HepG2 (cell line): Measurements from ENCODE around the gene HS6ST2. TPM values are rescaled to one million over a fixed set of nuclear protein-coding genes. Genes with fewer than 3 reads are reported as not detected.

Experiments
- ATAC-seq: fragments of 200-7000 bp; cut with Tn5 transposase; 3 replicates; pipeline ENCODE4 v1.9.1; 2020; ENCODE audit warnings: mild to moderate bottlenecking, moderate library complexity
- BruUV-seq: library from RNA; stranded (reverse); fragments of 400-500 nt; replicated peaks from 2 replicates; lab custom pipeline; 2021; lab: Mats Ljungman, UMichigan
- CTCF ChIA-PET: fragments of 300-600 bp; formaldehyde crosslinking; extraction: SDS; loops from one replicate; lab custom pipeline; 2021; ENCODE audit warnings: low total read pairs, inconsistent platforms, low intra/inter-chr PET ratio; lab: Yijun Ruan, JAX
- POLR2A ChIA-PET: fragments of 350-600 bp; sonication (Branson Sonifier 250); formaldehyde crosslinking; loops from one replicate; lab custom pipeline; 2020; ENCODE audit warnings: antibody characterized with exemption, inconsistent platforms; lab: Yijun Ruan, JAX
- DNase-seq: peaks from one replicate; pipeline ENCODE4 v3.0.0-alpha.2; 2015; ENCODE audit warnings: low spot score
- FAIRE-seq: peaks from 3 replicates; lab custom pipeline; 2011; peaks lifted over from hg19 to GRCh38; lab: Jason Lieb, UNC
- H2AFZ ChIP-seq: one replicate; pipeline ENCODE4 v1.6.1; 2011; ENCODE audit warnings: low read length, inconsistent platforms
- H3K27ac ChIP-seq: fragments of 300-600 bp; 3 replicates; pipeline ENCODE4 v1.8.0; 2011; ENCODE audit warnings: mixed run types, mild to moderate bottlenecking, mixed read lengths, low read length, inconsistent platforms; ENCODE audit not compliant: insufficient read depth; ENCODE audit errors: extremely low read length
- H3K27me3 ChIP-seq, 2 experiments: fragments of 200-600 bp in 1 of 2; 2 replicates in 1 of 2; 3 replicates in 1 of 2; pipeline versions ENCODE4 v1.6.0 to v1.8.0; 2011; ENCODE audit warnings: low read length in 2 of 2, mild to moderate bottlenecking in 2 of 2, moderate library complexity in 2 of 2, inconsistent platforms in 1 of 2; ENCODE audit not compliant: insufficient read depth in 2 of 2, control insufficient read depth in 1 of 2
- H3K36me3 ChIP-seq, 2 experiments: fragments of 200-600 bp in 1 of 2; replicated peaks in 1 of 2; 2 replicates in 1 of 2; 3 replicates in 1 of 2; pipeline versions ENCODE4 v1.5.1 to v1.8.0; 2011; ENCODE audit warnings: low read length in 2 of 2, inconsistent platforms in 1 of 2; ENCODE audit not compliant: insufficient read depth in 2 of 2, control insufficient read depth in 1 of 2
- H3K4me1 ChIP-seq: 2 replicates; pipeline ENCODE4 v1.5.1; 2012; ENCODE audit warnings: low read length, inconsistent platforms; ENCODE audit not compliant: insufficient read depth
- H3K4me2 ChIP-seq: 2 replicates; pipeline ENCODE4 v1.6.0; 2011; ENCODE audit warnings: low read depth, low read length, inconsistent platforms
- H3K4me3 ChIP-seq, 3 experiments: fragments of 200-600 bp in 1 of 3; sonication (generic), shearing (Covaris generic) in 1 of 3; replicated peaks in 1 of 3; 2 replicates each; pipeline ENCODE4 v1.5.1; 2011 to 2016; ENCODE audit warnings: low read length in 3 of 3, inconsistent platforms in 2 of 3, low read depth in 2 of 3, mild to moderate bottlenecking in 2 of 3, control low read depth in 1 of 3, mixed read lengths in 1 of 3; ENCODE audit not compliant: insufficient read depth in 1 of 3
- H3K79me2 ChIP-seq: one replicate; pipeline ENCODE4 v1.6.1; 2011; ENCODE audit warnings: low read length, inconsistent platforms; ENCODE audit not compliant: insufficient read depth
- H3K9ac ChIP-seq: 2 replicates; pipeline ENCODE4 v1.6.0; 2011; ENCODE audit warnings: mild to moderate bottlenecking, low read depth, low read length, inconsistent platforms; ENCODE audit not compliant: insufficient read depth
- H3K9me3 ChIP-seq: 2 replicates; pipeline ENCODE4 v1.5.1; 2012; ENCODE audit warnings: mild to moderate bottlenecking, low read length
- H4K20me1 ChIP-seq: 2 replicates; pipeline ENCODE4 v1.6.0; 2011; ENCODE audit warnings: inconsistent platforms, mild to moderate bottlenecking, low read length, moderate library complexity; ENCODE audit not compliant: insufficient read depth
- CCDC6 ChIP-seq: sonication (generic); formaldehyde crosslinking; IDR thresholded peaks from 2 replicates; pipeline ENCODE4 v1.8.1; 2022; ENCODE audit warnings: mild to moderate bottlenecking, missing genetic modification reagents, moderate library complexity
- DR1 ChIP-seq: sonication (generic); formaldehyde crosslinking; IDR thresholded peaks from 2 replicates; pipeline ENCODE4 v1.8.0; 2021; ENCODE audit warnings: mild to moderate bottlenecking, missing genetic modification reagents, inconsistent platforms
- HIC2 ChIP-seq: sonication (generic); formaldehyde crosslinking; IDR thresholded peaks from 2 replicates; pipeline ENCODE4 v1.9.0; 2022; ENCODE audit warnings: low read depth, missing genetic modification reagents
- NPAS2 ChIP-seq: sonication (generic); formaldehyde crosslinking; IDR thresholded peaks from 2 replicates; pipeline ENCODE4 v1.8.0; 2022; ENCODE audit warnings: mild to moderate bottlenecking, missing genetic modification reagents, borderline replicate concordance
- SSRP1 ChIP-seq: IDR thresholded peaks from 2 replicates; pipeline ENCODE4 v1.6.1; 2016; ENCODE audit warnings: control low read depth
- SUZ12 ChIP-seq: fragments of 150-350 bp; IDR thresholded peaks from 2 replicates; pipeline ENCODE4 v1.6.1; 2014; ENCODE audit warnings: low read depth, low read length
- ZNF264 ChIP-seq: sonication (generic); formaldehyde crosslinking; IDR thresholded peaks from 2 replicates; pipeline ENCODE4 v1.4.0; 2020; ENCODE audit warnings: missing genetic modification reagents
- ZNF530 ChIP-seq: sonication (generic); formaldehyde crosslinking; IDR thresholded peaks from 2 replicates; pipeline ENCODE4 v1.5.0; 2020; ENCODE audit warnings: low read depth, mild to moderate bottlenecking, missing genetic modification reagents
- ZSCAN5A ChIP-seq: sonication (generic); formaldehyde crosslinking; IDR thresholded peaks from 2 replicates; pipeline ENCODE4 v1.8.0; 2022; ENCODE audit warnings: mild to moderate bottlenecking, missing genetic modification reagents, borderline replicate concordance
- WGBS: methylation state at CpG from one replicate; pipeline ENCODE4 v1.1.6; 2017; ENCODE audit warnings: low lambda C conversion rate; 5-methylcytosine and 5-hydroxymethylcytosine counted together
- in situ Hi-C: cut with HindIII; loops from 2 replicates; pipeline ENCODE4 v1.10.0; 2017; ENCODE audit warnings: low pct_unique_long_range_greater_than_20kb; ENCODE audit not compliant: extremely low pct_ligation_motif_present
- intact Hi-C: fragments of 100-400 bp; cut with micrococcal nuclease; formaldehyde crosslinking; loops from one replicate; pipeline ENCODE4 v1.10.0; 2022; ENCODE audit not compliant: unreplicated experiment
- polyA plus RNA-seq, 8 experiments: library from polyadenylated mRNA; depleted of rRNA in 3 of 8; stranded (reverse) in 7 of 8; unstranded in 1 of 8; fragments of >200 nt; fragmentation: Illumina TruSeq in 4 of 8; extraction: Trizol in 4 of 8; gene quantifications; 2 replicates each; pipeline versions ENCODE4 v1.2.1 to v1.2.3, GENCODE V29; 2011 to 2016; ENCODE audit warnings: low read depth in 4 of 8, missing spikeins in 1 of 8, mixed read lengths in 1 of 8; ENCODE audit not compliant: insufficient read depth in 1 of 8
- total RNA-seq, 5 experiments: library from RNA; depleted of rRNA; stranded (reverse); fragments of >200 nt; fragmentation: Illumina TruSeq; extraction: Trizol; gene quantifications; 2 replicates each; pipeline ENCODE4 v1.2.3, GENCODE V29; 2016; ENCODE audit warnings: low read depth in 1 of 5

The HS6ST2 gene
- total and polyA plus RNA-seq, 2 of the 13 experiments (the other 11 are each of a cell fraction or from before 2014, with no cell fraction given): 0.05 TPM; not detected in 1

GRCh38 chrX:132810964-132811712, 147.3 kb downstream of the HS6ST2 start:
- CTCF ChIA-PET: no interaction called here
- 37% methylated on average over 5 of the region's 5 CpGs for WGBS
- H3K27ac ChIP-seq: no peak overlapping the region

More at GRCh38 chrX:132810964-132811712, 147.3 kb downstream of the HS6ST2 start:
- Histone ChIP-seq H3K4me2 (no peak overlapping the region), H4K20me1 (no peaks in the 10 kb centered on the region), H3K9me3 (no peaks in the 10 kb centered on the region), H3K9ac (no peak overlapping the region), H3K27me3 (no peaks in the 10 kb centered on the region), H3K79me2 (no peaks in the 10 kb centered on the region), H3K36me3 (no peaks in the 10 kb centered on the region), H3K4me1 (no peaks in the 10 kb centered on the region), H3K4me3 (no peak overlapping the region), H2AFZ (no peak overlapping the region)
- in situ Hi-C loops: no loop called here
- no peak for FAIRE-seq
- POLR2A ChIA-PET: no interaction called here
- BruUV-seq: no TSS peak
- no peak for DNase-seq
- no peak for ATAC-seq
- intact Hi-C loops: no loop called here
- TF ChIP-seq SUZ12: no peak
- TF ChIP-seq SSRP1: no peak
- no peak for TF ChIP-seq HIC2 (CRISPR knock-in tag)
- no peak for TF ChIP-seq CCDC6 (CRISPR knock-in tag)
- TF ChIP-seq ZNF264 (CRISPR knock-in tag): no peak
- no peak for TF ChIP-seq ZNF530 (CRISPR knock-in tag)
- TF ChIP-seq NPAS2: no peak
- TF ChIP-seq ZSCAN5A (CRISPR knock-in tag): no peak
- TF ChIP-seq DR1 (CRISPR knock-in tag): no peak
